Inflammatory macrophage treated with lipopolysaccharide for 1 hour (primary cell): ENCODE results near the gene WAPL.

Experiments used
- DNase-seq, 2 donors: peaks; one replicate each; pipeline ENCODE4 v3.0.0-alpha.2; 2020 to 2022

WAPL gene

DNA sequence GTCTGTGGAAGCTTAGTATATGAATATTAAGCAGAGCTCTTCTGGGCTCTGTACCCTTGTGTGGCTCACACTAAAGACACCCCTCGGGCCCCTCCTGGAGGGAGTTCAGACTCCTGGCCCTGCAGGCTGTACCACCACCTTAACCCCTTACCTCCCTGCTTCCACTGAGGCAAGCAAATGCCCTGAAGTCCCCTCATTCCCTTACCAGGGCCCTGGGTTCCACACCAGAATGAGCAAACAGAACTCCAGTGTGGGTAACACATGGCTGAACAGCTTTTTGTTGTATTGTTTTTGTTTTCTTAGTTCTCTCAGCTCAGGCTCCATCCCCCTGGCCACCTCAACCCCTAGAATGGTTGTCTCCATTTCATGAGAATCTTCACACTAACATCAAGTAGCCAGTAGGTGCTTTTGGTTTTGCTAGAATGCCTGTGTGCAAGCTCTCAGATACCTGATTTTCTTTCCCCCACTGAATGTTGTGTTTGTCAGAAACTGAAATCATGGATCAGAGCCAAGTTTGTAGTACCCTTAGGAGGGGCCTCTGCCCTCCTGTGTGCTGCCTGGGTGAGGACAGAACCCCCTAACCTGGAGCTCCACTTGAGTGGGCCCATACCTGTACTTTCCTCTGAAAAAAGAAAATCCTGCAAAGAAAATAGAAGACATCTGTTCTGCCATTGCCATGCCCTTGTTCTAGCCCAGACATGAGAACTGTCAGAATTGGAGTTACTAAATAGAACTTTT is 2.8 kb upstream of the WAPL start:
- no peak for DNase-seq

DNA sequence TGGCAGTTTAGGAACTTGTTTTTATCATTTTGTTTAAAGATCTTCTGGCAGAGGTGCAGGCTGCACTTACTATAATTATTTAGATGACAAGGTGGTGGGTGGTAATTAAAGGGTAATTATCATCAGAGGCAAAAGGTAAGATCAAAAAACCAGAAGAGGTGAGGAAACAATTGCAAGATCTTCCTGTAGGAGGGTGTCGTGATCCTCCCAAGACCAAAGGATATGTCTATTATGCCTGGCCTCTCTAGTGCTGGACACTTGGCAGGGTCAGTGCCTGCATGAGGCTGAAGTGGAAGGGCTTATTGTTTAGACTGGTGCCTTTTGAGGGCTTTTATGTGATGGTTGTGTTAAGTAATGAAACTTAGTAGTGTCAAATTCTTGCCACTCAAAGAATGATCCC is 1.8 kb upstream of the WAPL start:
- DNase-seq, result no peak

DNA sequence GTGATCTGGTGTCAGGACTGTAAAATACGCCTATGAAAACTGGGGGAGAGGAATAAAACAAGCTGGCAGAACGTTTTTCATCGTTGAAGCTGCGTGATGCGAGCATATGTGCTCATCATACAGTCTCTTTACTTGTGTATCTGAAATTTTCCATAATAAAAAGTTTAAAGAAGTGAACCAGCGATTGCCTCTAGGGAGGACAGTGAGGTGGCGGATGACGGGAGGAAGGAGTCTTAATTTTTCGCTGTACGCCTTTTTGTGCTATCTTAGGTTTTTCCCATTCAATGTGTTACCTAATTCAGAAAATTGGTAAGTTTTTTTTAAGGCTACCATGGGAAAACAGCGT is 891 bp upstream of the WAPL start:
- DNase-seq, result peak in 1 of 2 donors; percentile 9

DNA sequence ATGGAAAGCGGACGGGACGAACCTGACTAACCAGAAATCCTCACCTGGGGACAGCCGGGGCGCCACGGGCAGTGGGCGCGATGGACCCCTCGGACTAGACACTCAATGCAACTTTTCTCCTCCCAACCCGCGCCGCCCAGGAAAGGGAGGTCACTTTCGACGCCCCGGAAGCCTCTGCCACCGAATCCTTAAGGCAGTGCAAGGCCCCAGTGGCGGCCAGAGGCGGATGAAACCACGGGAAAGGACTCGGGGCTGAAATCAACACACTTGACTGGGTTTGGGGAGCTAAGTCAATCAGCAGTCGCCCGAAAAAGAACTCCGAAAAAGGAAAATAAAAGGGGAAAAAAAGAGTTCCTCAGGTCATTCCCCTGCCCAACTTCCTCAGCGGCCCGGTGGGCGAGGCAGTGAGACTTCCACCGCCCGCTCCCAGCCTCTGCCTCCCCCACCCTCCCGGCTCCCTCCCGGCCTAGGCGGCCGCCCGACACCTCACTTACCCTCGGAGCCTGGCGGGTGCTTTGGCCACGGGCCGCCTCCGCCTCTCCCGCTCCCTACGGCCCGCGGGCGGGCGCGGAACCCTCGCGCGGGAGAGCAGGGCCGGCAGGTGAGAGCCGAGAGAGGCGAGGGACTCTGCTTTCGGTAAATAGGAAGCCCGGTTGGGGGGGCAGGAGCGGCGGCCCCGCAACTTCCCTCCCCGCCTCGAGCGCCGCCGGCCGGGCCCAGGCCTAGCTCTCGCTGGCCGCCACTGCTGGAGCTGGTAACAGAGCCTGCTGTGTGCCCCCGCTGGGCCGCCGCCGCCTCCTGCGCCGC is 518 bp downstream of the WAPL start:
- peak; percentile 66 to 68 for DNase-seq

DNA sequence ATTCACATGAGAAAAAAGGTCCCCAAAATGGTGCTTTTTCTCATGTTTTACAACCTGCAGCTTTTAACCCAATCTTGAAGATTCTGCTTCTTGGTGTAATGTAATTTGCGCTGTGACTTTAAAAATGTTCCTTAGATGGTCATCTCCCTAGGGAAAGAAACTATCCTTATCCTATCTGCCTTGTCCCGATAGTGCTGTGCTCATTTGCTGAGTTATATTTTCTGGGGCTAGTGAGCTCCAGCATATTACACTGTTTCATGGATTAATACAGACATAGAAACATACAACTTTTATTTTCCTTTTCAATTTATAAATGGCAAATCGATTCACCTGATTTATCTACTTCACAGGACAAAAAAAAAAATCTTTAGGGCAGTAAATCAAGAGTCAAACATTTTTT is 2.8 kb downstream of the WAPL start:
- DNase-seq, result no peak

DNA sequence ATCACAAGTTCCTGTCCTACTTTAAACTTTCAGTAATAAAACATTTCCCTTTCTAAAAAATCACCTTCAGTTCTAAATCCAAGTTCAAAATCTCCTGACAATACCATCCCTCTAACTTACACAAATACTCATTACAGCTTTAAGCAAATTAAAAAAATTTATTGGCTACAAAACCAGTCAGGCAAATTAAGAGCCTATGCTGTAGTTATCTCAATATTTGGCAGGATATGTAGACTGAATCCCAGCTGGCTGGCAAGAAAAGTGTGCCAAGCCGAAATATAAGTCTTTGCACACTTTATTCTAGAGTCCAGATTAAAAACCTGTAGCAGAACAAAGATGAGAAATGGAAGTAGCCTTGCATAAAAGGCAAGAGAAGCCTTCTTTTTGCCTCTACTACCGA is 9.5 kb downstream of the WAPL start:
- DNase-seq, result no peak

DNA sequence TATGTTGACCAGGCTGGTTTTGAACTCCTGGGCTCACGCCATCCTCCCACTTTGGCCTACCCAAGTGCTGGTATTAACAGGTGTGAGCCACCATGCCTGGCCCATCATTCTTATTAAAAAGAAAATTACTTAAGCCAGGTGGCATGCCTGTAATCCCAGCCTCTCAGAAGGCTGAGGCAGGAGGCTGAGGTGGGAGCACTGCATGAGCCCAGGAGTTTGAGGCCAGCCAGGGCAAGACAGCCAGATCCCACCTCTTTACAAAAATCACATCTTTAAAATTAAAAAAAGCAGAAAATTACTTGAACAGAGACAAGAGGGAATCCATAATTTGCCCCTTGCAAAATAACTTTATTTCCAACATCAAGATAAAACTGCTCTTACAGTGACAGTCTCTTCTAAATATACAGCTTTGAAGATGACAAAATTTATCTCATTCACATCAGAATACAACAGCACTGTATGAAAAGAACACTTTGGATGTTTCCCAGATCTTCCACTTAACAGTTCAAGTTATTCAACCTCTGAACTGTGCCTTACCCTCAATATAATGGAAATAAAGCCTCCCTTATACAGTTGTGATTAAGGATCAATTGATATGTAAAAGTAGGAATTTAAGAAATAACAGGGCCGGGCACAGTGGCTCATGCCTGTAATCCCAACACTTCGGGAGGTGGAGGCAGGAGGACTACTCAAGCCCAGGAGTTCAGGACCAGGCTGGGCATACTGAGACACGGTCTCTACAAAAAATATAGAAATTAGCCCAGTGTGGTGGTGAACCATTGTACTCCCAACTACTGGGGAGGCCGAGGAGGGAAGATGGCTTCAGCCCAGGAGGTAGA is 10.3 kb downstream of the WAPL start:
- no peak for DNase-seq

DNA sequence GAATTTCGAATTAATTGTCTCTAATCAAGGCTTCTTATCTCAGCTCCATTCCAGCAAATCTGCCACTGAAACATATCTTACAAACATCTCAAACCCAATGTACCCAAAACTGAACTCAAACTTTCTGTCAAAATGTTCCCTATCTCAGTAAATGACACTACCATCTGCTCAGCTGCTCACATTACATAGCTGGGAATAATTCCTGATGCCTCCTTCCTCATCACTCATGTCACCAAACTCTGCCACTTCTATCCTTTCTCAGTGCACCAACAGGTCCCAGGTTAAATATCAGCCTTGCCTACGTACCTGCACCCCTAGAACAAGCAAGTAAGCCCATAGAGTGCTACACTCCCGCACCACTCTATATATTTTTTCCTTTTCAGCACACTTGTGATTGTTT is 12.4 kb downstream of the WAPL start:
- DNase-seq, result no peak

DNA sequence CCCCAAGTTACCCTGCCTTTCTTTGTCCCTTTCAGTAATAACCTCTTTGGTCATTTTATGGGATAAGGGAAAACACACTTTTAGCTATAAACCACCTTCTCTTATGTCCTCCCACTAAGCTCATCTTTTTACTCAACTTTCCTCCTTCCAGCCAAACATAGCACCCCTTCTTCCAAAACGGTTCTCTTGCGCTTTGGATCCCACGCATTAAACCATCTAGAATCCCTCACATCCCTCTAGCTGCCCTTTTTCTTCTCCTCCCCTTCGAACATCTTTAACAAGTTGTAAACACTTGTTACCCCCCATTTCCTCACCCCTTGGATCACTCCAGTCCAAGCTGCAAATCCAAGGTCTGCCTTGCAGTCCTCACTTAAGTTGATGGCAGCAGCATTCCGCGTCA is 13.4 kb downstream of the WAPL start:
- DNase-seq, result no peak

DNA sequence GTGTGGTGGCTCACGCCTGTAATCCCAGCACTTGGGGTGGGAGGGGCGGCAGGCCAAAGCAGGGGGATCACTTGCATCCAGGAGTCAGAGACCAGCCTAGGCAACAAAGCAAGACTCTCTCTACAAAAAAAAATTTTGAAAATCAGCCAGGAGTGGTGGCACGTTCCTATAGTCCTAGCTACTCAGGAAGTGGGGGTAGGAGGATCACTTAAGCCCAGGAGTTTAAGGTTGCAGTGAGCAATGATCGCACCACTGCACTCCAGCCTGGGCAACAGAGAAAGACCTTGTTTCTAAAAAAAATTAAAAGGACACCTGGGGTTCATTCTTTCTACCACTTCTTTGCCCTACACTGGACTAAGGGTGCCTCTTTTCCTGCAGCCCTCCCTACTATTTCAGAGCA is 15.1 kb downstream of the WAPL start:
- DNase-seq, result no peak

DNA sequence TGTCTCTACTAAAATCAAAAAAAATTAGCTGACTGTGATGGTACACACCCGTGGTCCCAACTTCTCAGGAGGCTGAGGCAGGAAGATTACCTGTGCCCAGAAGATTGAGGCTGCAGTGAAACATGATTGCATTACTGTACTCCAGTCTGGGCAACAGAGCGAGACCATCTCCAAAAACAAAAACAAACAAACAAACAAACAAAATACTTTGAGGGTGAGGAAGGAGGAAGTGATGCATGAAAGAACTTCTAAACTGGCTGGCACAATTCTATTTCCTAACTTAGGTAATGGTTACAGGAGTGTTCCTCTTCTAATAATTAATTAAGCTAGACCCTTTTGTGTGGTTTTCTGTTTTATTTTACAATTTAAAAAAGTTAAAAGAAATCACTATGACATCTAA is 15.5 kb downstream of the WAPL start:
- DNase-seq, result no peak

DNA sequence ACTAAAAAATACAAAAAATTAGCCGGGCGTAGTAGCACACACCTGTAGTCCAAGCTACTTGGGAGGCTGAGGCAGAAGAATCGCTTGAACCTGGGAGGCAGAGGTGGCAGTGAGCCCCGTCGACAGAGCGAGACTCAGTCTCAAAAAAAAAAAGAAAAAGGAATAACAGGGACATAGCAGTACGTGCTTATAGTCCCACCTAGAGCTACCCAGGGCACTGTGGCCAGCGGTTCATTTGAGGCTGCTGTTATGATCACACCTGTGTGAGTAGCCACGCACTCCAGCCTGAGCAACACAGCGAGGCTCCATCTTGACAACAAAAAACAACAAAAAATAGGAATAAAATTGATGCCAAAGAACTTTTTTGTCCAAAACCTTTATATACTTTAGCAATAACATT is 17.1 kb downstream of the WAPL start:
- no peak for DNase-seq

DNA sequence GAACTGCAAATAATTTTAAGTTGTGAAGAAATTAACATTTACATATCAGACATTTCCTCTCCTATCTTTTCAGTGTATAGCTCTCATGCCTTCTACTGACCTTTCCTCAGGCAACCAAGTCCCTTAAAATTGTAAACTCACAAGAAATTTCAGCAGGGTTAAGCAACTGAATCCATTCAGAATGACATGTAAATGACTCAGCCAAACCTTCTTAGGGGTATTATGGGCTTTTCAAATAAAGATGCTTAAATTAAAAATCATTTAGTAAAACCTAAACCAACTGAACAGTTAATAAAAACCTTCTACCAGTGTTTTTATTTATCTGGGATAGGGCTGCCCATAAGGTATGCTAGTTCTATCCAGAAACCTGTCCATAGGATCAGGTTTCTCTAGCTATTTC is 20.7 kb downstream of the WAPL start:
- DNase-seq, result no peak

DNA sequence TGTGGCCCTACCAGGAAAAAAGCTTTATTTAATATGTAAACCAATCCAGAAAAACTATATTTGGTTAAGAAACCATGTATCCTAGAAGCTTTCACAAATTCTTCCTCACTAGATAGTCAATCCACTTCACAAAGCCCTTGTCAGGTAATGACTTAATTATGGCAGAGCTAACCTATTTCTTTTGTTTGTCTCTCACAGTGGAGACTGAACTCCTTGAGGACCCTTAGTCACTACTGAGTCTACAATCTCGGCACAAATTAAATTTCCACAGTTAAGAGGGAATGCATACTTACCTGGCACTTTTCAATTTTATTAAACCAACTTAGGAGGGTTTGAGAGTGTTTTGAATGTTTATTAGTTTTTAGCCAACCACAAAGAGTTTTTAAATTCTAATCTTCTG is 23.0 kb downstream of the WAPL start:
- no peak for DNase-seq

DNA sequence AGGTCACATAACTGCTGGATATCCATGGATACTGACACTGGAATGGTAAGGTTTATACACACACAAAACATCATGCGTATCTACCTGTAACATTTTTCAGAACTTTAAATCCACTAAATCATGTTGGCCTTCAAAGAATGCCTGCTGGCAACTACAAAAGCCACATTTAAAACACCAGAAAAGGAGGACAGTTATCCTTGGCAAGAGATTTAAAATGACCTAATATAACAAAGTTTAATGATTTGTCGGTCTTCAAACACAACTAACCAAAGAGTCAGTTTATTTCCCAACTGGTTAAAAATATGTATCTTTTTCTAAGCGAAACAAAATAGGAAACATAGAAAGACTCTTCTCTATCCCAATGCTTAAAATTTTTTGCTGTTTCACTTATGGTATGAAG is 24.0 kb downstream of the WAPL start:
- DNase-seq, result no peak

DNA sequence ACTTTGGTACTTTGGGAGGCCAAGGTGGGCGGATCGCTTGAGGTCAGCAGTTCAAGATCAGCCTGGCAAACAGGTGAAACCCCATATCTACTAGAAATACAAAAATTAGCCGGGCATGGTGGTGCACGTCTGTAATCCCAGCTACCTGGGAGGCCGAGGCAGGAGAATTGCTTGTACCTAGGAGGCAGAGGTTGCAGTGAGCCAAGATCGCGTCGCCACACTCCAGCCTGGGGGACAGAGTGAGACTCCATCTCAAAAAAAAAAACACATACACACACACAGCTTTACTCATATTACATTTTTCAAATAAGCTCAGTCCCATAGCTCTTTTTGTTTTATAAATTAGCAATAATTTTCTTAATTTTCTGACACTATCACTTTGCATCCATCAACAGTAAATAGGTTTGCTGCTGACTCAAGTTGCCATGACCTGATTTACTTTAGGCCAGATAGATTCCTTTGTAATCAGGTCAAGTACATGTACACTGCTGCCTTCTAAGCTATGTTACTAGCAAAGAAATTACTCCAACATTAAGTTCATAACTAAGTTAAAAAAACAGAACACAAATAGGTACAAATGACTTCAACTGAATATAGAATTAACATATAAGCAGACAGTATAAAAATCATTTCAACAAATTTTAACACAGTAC is 31.5 kb downstream of the WAPL start:
- DNase-seq, result no peak

DNA sequence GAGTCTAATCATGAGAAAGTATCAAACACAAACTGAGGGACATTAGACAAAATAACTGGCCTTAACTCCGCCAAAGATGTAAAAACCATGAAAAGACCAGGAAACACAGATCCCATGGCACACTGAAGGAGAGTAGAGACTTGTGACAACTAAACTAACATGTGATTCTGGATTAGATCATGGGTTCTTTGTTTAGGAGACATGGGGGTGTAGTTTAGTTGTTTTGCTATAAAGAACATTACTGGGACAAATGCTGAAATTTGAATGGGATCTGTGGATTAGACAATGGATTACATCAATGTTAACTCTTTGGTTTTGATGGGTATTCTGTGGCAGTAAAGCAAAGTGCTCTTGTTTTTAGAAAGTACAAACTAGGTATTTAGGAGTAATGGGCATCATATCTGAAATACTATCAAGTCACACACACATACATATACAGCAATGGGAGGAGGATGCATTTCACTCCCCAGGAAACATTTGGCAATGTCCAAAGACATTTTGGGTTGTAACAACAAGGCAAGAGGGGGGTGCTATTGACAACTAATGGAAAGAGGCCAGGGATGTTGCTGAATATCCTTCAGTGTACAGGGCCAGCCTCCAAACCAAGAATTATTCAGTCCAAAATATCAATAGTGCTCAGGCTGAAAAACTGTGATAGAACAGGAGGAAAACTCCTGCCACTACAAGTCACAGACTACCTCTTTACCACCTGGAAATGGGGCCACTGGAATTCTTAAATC is 32.4 kb downstream of the WAPL start:
- DNase-seq, result peak in 1 of 2 donors; percentile 6

DNA sequence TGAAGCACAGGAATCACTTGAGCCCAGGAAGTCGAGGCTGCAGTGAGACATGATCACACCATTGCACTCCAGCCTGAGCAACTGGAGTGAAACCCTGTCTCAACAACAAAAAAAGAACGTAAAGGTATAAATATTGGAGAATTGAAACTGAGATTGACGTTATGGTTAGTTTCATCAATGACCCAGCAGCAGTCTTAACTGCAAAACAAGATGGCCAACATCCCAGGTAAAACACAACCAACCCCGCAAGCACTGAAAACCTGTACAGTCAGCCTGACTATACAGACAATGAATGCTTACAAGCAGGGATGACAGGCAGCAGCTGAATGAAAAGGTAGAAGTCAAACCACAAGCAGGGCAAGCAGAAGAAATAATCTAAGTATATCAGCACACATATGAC is 34.7 kb downstream of the WAPL start:
- DNase-seq, result no peak

DNA sequence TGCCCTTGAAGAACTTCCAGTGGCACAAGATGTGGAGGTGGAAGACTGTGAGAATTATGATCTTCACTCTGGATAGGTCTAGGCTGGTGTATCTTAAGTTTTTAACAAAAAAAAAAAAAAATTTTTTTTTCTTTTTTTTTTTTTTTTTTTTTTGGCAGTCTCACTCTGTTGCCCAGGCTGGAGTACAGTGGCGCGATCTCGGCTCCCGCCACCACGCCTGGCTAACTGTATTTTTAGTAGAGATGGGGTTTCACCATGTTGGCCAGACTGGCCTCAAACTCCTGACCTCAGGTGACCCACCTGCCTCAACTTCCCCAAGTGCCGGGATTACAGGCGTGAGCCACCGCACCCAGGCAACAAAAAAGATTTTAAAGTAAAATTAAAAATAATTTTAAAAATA is 37.9 kb downstream of the WAPL start:
- no peak for DNase-seq

DNA sequence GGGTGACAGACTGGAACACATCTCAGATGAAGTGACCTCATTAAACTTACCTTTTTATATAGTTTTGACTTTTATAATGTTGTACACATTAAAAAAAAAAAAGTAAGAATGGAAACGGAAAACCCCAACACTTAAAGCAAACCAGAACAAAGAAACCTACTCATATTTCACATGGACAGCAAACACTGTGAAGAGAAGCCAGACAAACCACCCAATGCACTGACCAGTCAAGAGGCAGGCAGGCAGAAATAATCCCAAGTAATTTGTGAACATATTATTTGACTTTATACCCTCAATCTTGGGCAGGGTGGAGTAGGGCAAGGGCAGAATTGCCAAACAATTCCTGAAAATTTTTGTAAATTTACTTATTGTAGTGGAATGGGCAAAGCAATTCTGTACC is 39.8 kb downstream of the WAPL start:
- DNase-seq, result no peak

DNA sequence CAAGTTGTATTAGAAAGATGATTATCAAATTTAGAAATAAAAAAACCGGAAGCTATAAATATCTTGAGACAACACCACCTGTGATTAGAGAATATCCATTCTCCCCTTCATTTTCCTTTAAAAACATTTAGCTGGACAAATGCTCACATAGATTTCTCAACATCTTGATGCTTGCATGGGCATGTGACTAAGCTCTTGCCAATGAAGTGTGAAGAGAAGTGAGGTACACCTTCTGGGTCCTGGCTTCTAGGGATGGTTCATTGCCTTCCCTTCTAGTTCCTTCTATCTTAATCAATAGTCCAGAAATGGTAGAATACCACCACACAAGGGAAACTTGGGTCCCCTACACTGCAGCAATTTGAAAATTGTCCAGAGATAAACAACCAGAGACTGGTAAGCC is 41.0 kb downstream of the WAPL start:
- no peak for DNase-seq

DNA sequence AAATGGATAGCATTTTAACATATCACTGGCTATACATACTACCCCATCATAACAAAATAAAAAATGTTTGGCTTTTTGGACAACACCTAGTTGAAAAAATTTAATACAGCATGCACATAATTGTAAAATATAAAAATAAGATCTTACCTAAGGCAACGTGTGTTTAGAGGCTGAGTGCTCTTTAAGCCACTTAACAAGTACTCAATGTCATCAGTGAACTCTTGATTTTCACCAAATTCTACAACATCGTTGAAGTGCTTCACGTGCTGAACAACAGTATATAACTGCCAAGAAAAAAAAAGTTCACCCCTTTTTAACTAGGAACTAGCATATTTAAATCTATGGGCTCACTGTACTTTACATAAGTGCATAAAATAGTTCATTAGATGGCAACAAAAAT is 49.5 kb downstream of the WAPL start:
- no peak for DNase-seq
